Fibroblast of lung (primary cell): ENCODE data around the gene C2. TPM values are rescaled to one million over a fixed set of nuclear protein-coding genes. Genes with fewer than 3 reads are reported as not detected.

Experiments used
- DNase-seq, 2 donors: peaks; one replicate each; pipeline versions ENCODE4 v3.0.0 to v3.0.0-alpha.2; 2010; ENCODE audit warnings: low read depth in 2 of 2
- H2AFZ ChIP-seq: 2 replicates; pipeline ENCODE4 v1.5.1; 2012; ENCODE audit warnings: low read length, control low read depth, inconsistent platforms
- H3K27ac ChIP-seq: 2 replicates; pipeline ENCODE4 v1.5.1; 2011; ENCODE audit warnings: low read length, control low read depth; ENCODE audit not compliant: insufficient read depth
- H3K27me3 ChIP-seq: 2 replicates; pipeline ENCODE4 v1.5.1; 2011; ENCODE audit warnings: mild to moderate bottlenecking, low read length; ENCODE audit not compliant: control insufficient read depth, insufficient read depth
- H3K36me3 ChIP-seq: 2 replicates; pipeline ENCODE4 v1.5.1; 2011; ENCODE audit warnings: low read length; ENCODE audit not compliant: control insufficient read depth, insufficient read depth
- H3K4me1 ChIP-seq: 2 replicates; pipeline ENCODE4 v1.5.1; 2011; ENCODE audit warnings: low read length; ENCODE audit not compliant: control insufficient read depth, insufficient read depth; ENCODE audit errors: extremely low read depth
- H3K4me2 ChIP-seq: 2 replicates; pipeline ENCODE4 v1.5.1; 2011; ENCODE audit warnings: low read length, control low read depth; ENCODE audit not compliant: insufficient read depth; ENCODE audit errors: extremely low read depth
- H3K4me3 ChIP-seq, 4 experiments: fragments of 200-600 bp in 1 of 4; sonication (generic) in 1 of 4; replicated peaks in 1 of 4; 2 replicates each; pipeline ENCODE4 v1.5.1; 2011 to 2016; ENCODE audit warnings: low read length in 4 of 4, low read depth in 3 of 4, mild to moderate bottlenecking in 3 of 4, control low read depth in 2 of 4, inconsistent platforms in 1 of 4, mixed read lengths in 1 of 4; ENCODE audit not compliant: insufficient read depth in 1 of 4; ENCODE audit errors: control extremely low read depth in 1 of 4
- H3K79me2 ChIP-seq: 2 replicates; pipeline ENCODE4 v1.5.1; 2012; ENCODE audit warnings: mild to moderate bottlenecking, low read length, inconsistent platforms; ENCODE audit not compliant: control insufficient read depth, insufficient read depth
- H3K9ac ChIP-seq: 2 replicates; pipeline ENCODE4 v1.5.1; 2011; ENCODE audit warnings: mild to moderate bottlenecking, low read length, control low read depth; ENCODE audit not compliant: insufficient read depth
- H3K9me3 ChIP-seq: 2 replicates; pipeline ENCODE4 v1.5.1; 2012; ENCODE audit warnings: low read depth, low read length; ENCODE audit not compliant: control insufficient read depth, insufficient read depth
- H4K20me1 ChIP-seq: 2 replicates; pipeline ENCODE4 v1.5.1; 2011; ENCODE audit warnings: low read length; ENCODE audit not compliant: control insufficient read depth, insufficient read depth; ENCODE audit errors: extremely low read depth
- CTCF ChIP-seq, 2 donors: IDR thresholded peaks in 1 of 2; conservative IDR thresholded peaks in 1 of 2; 1 replicate in 1 of 2; 2 replicates in 1 of 2; pipeline ENCODE4 v1.5.1; 2011 to 2012; ENCODE audit warnings: low read length in 2 of 2, control low read depth in 1 of 2, inconsistent platforms in 1 of 2, low read depth in 1 of 2, mild to moderate bottlenecking in 1 of 2
- EZH2 ChIP-seq: IDR thresholded peaks from 2 replicates; pipeline ENCODE4 v1.5.1; 2012; ENCODE audit warnings: low read length, control low read depth, mild to moderate bottlenecking; ENCODE audit errors: missing control alignments
- polyA plus RNA-seq, 2 donors: library from polyadenylated mRNA; depleted of rRNA in 1 of 2; stranded (reverse) in 1 of 2; unstranded in 1 of 2; fragments of >200 nt; gene quantifications; 2 replicates each; pipeline ENCODE4 v1.2.1, GENCODE V29; 2011 to 2012; ENCODE audit warnings: missing spikeins in 1 of 2
- total RNA-seq: library from RNA; depleted of rRNA; stranded (reverse); fragments of >200 nt; gene quantifications from 2 replicates; pipeline ENCODE4 v1.2.1, GENCODE V29; 2014

Gene C2
- total and polyA plus RNA-seq, 2 donors (not counting 1 experiment from before 2014, with no cell fraction given) = 7.6 to 16.8 TPM

- TF ChIP-seq EZH2 (no peak), CTCF (conservative IDR thresholded peaks at IDR 0.05 in 1 of 2, IDR thresholded peaks at IDR 0.05 in 1 of 2; ENCODE audit: low read depth in 1 of 2, low read length in 2 of 2) (no peak)
- DNase-seq = no peak
- no peaks in the 10 kb centered on the region for H3K79me2 ChIP-seq
Measured at GRCh38 chr6:31918069-31918720, 9.3 kb upstream of the C2 start.

GRCh38 chr6:31919624-31920303, 7.8 kb upstream of the C2 start:
- Histone ChIP-seq H3K9ac (no peak overlapping the region), H2AFZ (no peak overlapping the region), H3K4me2 (no peak overlapping the region), H3K9me3 (no peaks in the 10 kb centered on the region), H3K4me1 (no peaks in the 10 kb centered on the region), H3K27me3 (no peaks in the 10 kb centered on the region), H3K79me2 (no peaks in the 10 kb centered on the region), H3K4me3 (no peak overlapping the region), H3K36me3 (no peaks in the 10 kb centered on the region), H3K27ac (no peak overlapping the region), H4K20me1 (no peaks in the 10 kb centered on the region)
- no peak for DNase-seq
- TF ChIP-seq CTCF (conservative IDR thresholded peaks at IDR 0.05 in 1 of 2, IDR thresholded peaks at IDR 0.05 in 1 of 2; ENCODE audit: low read depth in 1 of 2, low read length in 2 of 2) (no peak), EZH2 (no peak)

More at GRCh38 chr6:31918069-31918720, 9.3 kb upstream of the C2 start:
- Histone ChIP-seq H2AFZ (no peak overlapping the region), H3K9ac (no peak overlapping the region), H3K4me1 (no peaks in the 10 kb centered on the region), H3K36me3 (no peaks in the 10 kb centered on the region), H3K27me3 (no peaks in the 10 kb centered on the region), H3K27ac (no peak overlapping the region), H3K4me2 (no peak overlapping the region), H4K20me1 (no peaks in the 10 kb centered on the region), H3K9me3 (no peaks in the 10 kb centered on the region), H3K4me3 (no peak overlapping the region)

GRCh38 chr6:31920811-31921210, 6.7 kb upstream of the C2 start:
- Histone ChIP-seq H3K9me3 (no peaks in the 10 kb centered on the region), H3K27ac (no peak overlapping the region), H3K4me3 (no peak overlapping the region), H3K4me2 (no peak overlapping the region), H3K9ac (no peak overlapping the region), H4K20me1 (no peaks in the 10 kb centered on the region), H2AFZ (no peak overlapping the region), H3K36me3 (no peaks in the 10 kb centered on the region), H3K27me3 (no peaks in the 10 kb centered on the region), H3K4me1 (no peaks in the 10 kb centered on the region), H3K79me2 (no peaks in the 10 kb centered on the region)
- DNase-seq = peak in 1 of 2 donors; percentile 75
- TF ChIP-seq EZH2 (no peak), CTCF (conservative IDR thresholded peaks at IDR 0.05 in 1 of 2, IDR thresholded peaks at IDR 0.05 in 1 of 2; ENCODE audit: low read depth in 1 of 2, low read length in 2 of 2) (no peak)
